NCI-H2171 (cell line): ENCODE data around the gene PLEKHF1.
"Not testable (repeated sequence)": the region's sequence is repeated elsewhere in the genome, so short reads cannot be mapped to it uniquely, and the experiment has no call there.

Experiments
- DNase-seq: peaks from one replicate; lab custom pipeline; 2025; lab: John Stamatoyannopoulos, UW

PLEKHF1 gene

DNA sequence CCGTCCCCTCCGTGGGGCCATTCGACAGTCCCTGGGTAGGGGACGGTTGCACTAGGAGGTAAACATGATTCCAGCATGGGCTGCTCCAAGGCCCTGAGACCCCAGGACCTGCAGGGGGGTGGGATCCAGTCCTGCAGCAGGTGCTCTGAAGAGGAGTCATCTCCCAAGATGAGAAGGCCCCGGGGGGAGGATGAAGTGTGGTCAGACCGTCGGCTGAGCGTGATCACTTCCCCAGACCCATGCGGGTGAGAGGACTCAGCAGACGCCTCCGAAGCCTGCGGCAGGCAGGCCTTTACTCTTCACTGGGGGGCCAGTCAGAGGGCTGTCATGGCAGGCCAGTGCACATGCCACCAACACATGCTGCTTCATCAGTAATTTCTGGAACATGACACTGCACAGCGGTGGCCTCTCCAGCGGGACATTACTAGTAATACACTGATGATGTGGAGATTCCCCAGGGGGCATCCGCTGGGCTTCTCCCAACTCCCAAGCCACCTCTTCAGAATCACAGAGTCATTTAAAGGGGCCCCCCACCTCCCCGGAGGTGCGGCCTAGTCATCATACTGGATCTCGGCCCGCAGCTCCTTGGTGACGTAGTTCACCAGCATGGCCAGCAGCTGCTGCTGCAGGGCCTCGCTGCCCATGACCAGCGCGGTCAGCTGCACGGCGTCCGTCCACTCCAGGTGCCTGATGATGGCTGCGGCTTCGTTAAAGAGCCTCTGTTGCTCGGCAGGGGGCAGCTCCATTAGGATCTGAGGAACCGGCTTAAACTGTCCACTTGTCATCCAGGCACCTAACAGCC, 37.1 kb downstream of the PLEKHF1 start:
- DNase-seq, result no peak

- DNase-seq, result no peak
These were observed 37.7 kb downstream of the PLEKHF1 start for GRCh38 chr19:29702963-29703320.

- no peak for DNase-seq
These were observed 39.6 kb downstream of the PLEKHF1 start for GRCh38 chr19:29704562-29705558.

- DNase-seq, result no peak
These were observed 40.4 kb downstream of the PLEKHF1 start for GRCh38 chr19:29705706-29706105.

DNA sequence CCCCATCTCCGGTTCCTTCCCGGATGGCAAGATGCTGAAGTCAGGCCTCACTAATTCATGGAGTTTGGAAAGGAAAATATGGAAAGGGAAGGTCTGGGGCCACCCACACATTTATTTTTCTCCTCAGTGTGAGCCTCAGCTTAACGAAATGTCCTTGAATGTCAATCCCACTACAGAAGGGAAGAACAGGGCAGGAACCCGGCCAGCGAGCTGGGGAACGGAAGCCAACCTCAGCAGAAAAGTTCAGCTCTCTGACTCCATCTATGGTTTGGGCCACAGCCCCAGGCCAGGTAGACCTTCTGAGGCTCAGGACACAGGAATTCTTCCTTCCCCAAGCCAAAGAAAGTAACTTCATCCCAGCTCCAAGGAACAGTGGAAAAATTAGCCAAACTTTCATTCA, 41.4 kb downstream of the PLEKHF1 start:
- no peak for DNase-seq

DNA sequence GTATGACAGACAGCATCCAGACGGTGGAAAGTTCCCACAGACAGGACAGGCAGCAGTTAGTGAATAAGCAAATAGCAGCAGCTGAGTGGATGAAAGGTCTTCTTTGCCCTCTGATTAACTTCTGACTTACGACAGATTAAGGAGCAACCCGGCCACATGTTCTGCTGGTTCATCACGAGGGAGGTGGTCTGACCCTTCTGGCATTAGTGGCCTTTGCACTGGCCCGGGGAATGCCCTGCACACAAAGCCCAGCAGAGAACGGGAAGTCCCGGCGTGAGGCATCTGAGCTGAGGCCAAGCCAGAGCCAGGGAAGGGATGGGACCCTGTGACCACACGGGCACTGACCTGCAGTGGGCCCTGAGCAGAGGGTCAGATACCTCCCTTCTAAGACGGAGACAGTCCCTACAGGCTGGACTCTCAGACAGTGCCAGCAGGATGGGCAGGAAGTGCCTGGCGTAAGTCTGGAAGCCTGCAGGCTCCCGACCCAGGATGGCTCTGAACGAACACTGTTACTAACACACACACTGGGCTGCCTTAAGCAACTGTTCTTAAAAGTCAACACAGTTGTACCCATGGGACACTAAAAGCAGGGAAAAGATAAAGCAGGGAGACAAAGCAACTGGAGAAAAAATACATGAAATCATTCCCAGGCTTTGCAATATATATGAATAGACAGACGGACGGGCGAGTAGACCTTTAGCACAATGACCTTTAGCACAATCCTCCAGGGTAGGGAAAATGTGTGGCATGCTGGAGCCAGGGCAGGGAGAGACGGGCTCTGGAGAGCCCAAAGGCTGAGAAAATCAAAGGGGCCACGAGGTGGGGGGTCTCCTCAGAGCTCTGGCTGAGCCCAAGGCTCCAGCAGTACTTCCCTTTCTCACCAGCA, 43.5 kb downstream of the PLEKHF1 start:
- DNase-seq, result no peak

DNA sequence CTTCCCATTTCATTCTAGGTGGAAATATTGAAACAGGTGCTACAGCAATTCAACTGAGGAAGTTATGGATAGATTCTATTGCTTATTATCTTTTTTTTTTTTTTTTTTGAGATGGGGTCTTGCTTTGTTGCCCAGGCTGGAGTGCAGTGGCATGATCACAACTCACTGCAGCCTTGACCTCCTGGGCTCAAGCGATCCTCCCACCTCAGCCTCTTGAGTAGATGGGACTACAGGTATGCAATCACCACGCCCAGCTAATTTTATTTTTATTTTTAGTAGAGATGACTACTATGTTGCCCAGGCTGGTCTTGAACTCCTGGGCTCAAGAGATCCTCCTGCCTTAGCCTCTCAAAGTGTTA, 44.2 kb downstream of the PLEKHF1 start:
- DNase-seq, result not testable (repeated sequence)

DNA sequence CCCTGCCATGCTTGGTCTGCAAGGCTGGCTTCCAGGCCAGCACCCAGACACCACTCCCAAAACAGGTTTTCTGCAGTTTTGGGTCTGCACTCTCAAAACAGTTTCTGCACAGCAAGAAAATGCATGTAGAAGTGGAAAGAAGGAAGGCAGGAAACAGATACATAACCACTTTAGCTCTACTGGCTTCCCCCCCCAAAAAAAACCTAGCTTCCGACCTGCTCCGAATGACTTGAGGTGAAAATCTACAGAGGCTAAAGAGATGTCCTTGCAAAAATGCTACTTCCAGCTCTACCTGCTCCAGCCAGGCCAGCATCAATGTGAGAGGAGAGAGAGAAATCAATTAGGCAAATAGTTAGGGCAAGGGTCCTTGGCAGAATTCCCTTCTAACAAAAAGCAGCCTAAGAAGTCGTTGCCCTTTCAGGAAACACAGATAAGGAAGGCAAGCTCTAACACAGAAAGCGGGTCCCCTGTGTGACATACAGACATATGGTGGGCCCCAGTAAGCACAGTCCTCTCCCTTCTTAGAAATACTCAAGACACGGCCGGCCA, 46.4 kb downstream of the PLEKHF1 start:
- no peak for DNase-seq

DNA sequence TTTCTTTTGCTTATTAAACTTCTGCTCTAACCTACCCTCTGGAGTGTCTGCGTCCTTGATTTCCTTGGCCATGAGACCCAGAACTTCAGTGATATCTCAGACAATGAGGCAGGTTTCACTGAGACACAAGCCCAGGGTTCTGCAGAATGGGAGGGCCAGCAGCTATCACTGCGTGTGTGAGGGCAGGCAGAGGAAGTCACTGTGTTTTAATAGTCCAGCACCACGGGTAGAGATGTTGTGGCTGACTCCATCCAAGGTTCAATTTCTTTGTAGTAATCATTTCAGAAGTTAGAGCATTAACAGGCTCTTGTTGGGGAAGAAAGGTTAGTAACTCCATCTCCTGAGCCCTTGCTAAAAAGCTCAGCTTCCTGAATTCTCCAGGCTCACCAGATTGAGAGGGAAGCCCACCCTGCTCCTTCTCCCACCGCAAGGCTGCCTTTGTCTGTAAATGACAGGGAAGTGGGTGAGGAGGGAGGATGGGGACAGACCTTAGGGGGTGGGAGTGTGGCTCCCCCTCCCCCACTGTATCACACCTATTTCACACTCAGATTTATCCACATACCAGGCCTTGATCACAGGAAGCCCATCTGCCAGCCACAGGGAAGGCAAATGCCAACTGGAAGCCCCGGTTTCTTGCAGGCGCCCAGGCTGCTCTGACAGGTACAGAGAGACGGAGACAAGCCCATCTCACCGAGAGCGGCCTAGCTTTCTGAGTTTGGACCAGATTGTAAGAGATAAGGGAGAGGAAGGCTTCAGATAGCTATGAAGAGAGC, 47.7 kb downstream of the PLEKHF1 start:
- no peak for DNase-seq

DNA sequence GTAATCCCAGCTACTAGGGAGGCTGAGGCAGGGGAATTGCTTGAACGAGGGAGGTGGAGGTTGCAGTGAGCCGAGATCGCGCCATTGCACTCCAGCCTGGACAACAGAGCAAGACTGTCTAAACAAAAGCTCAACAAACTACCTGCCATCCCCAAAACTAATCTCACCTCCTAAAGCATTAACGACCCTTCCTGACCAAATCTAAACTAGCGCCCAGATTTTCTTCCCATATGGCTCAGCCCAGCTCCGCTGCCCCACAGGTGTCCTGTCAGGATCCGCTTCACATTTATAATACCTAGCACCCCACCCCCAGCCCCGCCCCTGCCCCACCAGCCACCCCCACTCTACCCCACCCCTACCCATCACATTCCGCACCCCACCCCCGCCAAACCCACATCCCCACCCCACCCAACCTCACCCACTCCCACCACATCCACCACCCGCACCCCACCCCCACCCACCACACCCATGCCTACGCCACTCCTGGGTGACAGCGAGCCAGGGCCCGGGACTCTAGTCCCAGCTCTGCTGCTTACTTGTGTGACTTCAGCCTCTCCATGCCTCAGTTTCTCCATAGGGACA, 49.2 kb downstream of the PLEKHF1 start:
- no peak for DNase-seq

DNA sequence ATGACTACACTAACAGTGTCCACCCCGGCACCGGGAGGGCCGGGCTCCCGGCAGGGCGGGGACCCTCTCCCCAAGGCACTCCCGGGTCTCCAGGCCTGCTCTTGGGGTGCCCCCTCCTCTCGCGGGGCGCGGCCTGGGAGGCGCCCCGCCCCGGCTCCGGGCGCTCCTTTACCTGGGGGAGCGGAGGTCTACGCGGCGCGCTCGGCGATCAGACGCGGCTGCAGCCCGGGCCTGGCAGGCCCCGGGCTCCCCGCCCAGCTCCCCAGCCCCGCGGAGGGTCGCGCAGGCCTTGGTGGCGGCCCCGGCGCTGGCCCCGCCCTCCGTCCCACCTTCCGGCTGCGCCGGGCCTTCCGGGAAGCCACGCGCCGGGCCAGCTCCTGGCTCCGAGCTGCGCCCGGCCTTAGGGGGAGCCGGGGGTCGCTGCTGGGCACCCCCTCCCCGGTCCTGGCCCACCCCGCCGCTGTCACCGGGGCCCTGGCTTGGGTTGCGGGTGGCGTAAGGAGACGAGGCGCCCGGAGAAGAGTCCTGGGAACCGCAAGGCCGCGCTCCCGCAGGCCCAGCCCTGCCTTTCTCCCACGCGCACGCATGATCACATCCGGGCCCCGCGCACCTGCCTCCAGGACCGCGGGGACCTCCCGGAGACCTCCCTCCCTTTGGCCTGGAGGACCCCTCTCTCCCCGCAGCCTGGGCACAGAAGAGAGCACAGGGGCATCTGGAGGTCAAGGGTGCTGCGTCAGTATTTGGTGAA, 49.9 kb downstream of the PLEKHF1 start, which contains the start of gene C19orf12:
Gene C19orf12 (minus strand): TSS at position 309 of the 748 bp plus-strand sequence. CDS start 6,848 bp downstream, outside the sequence.
- peak; percentile 55 for DNase-seq

GRCh38 chr19:29715701-29716581, 50.7 kb downstream of the PLEKHF1 start:
- DNase-seq, result no peak

- DNase-seq, result no peak
These were observed 51.8 kb downstream of the PLEKHF1 start for GRCh38 chr19:29717051-29717450.

- DNase-seq, result no peak
These were observed 58.9 kb downstream of the PLEKHF1 start for GRCh38 chr19:29724102-29724641.

DNA sequence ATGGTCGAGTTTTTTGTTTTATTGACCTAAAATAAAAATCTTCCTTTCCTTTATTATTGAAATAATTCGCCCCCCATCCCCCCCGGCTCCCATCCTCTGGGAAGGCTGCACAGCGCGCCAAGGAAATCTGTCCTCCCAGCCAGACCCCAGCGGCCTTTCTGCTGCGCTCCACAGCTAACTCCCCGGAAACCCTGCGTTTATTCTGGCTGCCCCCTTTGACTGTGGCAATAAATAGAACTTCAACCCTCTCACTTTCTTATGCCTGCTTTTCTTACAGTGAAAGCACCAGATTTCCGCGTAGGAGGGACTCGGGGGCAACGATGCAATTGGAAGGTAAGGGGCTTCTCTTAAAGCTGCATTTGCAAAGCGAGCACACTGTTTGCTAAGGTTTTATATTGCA, 59.5 kb downstream of the PLEKHF1 start:
- DNase-seq, result no peak
